HUES6 (cell line): ENCODE results near the gene WASHC3.

Experiments used
- H3K27ac ChIP-seq: 2 replicates; pipeline ENCODE4 v1.7.0; 2013; ENCODE audit warnings: low read depth, mild to moderate bottlenecking, low read length, inconsistent platforms
- H3K27me3 ChIP-seq: 2 replicates; pipeline ENCODE4 v1.6.1; 2013; ENCODE audit warnings: low read length; ENCODE audit not compliant: control insufficient read depth, insufficient read depth
- H3K36me3 ChIP-seq: 2 replicates; pipeline ENCODE4 v1.6.1; 2013; ENCODE audit warnings: low read length; ENCODE audit not compliant: control insufficient read depth, insufficient read depth
- H3K4me1 ChIP-seq: 2 replicates; pipeline ENCODE4 v1.6.1; 2013; ENCODE audit warnings: low read length; ENCODE audit not compliant: control insufficient read depth, insufficient read depth
- H3K4me3 ChIP-seq: 2 replicates; pipeline ENCODE4 v1.5.1; 2013; ENCODE audit warnings: low read depth, low read length
- H3K9ac ChIP-seq: one replicate; pipeline ENCODE4 v1.6.1; 2013; ENCODE audit warnings: mild to moderate bottlenecking, low read length
- H3K9me3 ChIP-seq: 2 replicates; pipeline ENCODE4 v1.6.1; 2013; ENCODE audit warnings: low read depth, low read length; ENCODE audit not compliant: control insufficient read depth, insufficient read depth

WASHC3 gene

GRCh38 chr12:102067574-102068258, 5.9 kb upstream of the WASHC3 start:
- no peaks in the 10 kb centered on the region for H3K36me3 ChIP-seq
- H3K27me3 ChIP-seq: no peaks in the 10 kb centered on the region
- H3K9me3 ChIP-seq: no peaks in the 10 kb centered on the region
- no peak overlapping the region for H3K4me3 ChIP-seq
- no peak overlapping the region for H3K27ac ChIP-seq
- H3K4me1 ChIP-seq: no peaks in the 10 kb centered on the region
- H3K9ac ChIP-seq: no peak overlapping the region

GRCh38 chr12:102064476-102064875, 2.7 kb upstream of the WASHC3 start:
- H3K4me1 ChIP-seq: peaks cover 4% of the 10 kb centered on the region; the same call in 1 of the 2 replicates
- H3K4me3 ChIP-seq: no peak overlapping the region
- no peaks in the 10 kb centered on the region for H3K9me3 ChIP-seq
- no peaks in the 10 kb centered on the region for H3K27me3 ChIP-seq
- H3K27ac ChIP-seq: no peak overlapping the region
- no peaks in the 10 kb centered on the region for H3K36me3 ChIP-seq
- no peak overlapping the region for H3K9ac ChIP-seq

GRCh38 chr12:102063069-102063468, 1.3 kb upstream of the WASHC3 start:
- no peak overlapping the region for H3K27ac ChIP-seq
- H3K9me3 ChIP-seq: no peaks in the 10 kb centered on the region
- H3K36me3 ChIP-seq: no peaks in the 10 kb centered on the region
- no peak overlapping the region for H3K9ac ChIP-seq
- H3K27me3 ChIP-seq: no peaks in the 10 kb centered on the region
- H3K4me1 ChIP-seq: peaks cover 4% of the 10 kb centered on the region; the same call in 1 of the 2 replicates
- no peak overlapping the region for H3K4me3 ChIP-seq

- Histone ChIP-seq H3K9me3 (no peaks in the 10 kb centered on the region), H3K36me3 (no peaks in the 10 kb centered on the region), H3K27me3 (no peaks in the 10 kb centered on the region), H3K4me3 (peak overlapping the region; percentile 91), H3K27ac (no peak overlapping the region), H3K9ac (no peak overlapping the region), H3K4me1 (peaks cover 4% of the 10 kb centered on the region; the same call in 1 of the 2 replicates)
Observed at GRCh38 chr12:102062419-102062806, 622 bp upstream of the WASHC3 start.

- peaks cover 4% of the 10 kb centered on the region; the same call in 1 of the 2 replicates for H3K4me1 ChIP-seq
- H3K9me3 ChIP-seq: no peaks in the 10 kb centered on the region
- peak overlapping the region; percentile 80 for H3K9ac ChIP-seq
- H3K27ac ChIP-seq: no peak overlapping the region
- H3K27me3 ChIP-seq: no peaks in the 10 kb centered on the region
- peak overlapping the region; percentile 91 for H3K4me3 ChIP-seq
- no peaks in the 10 kb centered on the region for H3K36me3 ChIP-seq
Observed at GRCh38 chr12:102061096-102061559, 663 bp downstream of the WASHC3 start.

GRCh38 chr12:102059343-102059742, 2.4 kb downstream of the WASHC3 start:
- H3K27me3 ChIP-seq: no peaks in the 10 kb centered on the region
- H3K27ac ChIP-seq: no peak overlapping the region
- no peaks in the 10 kb centered on the region for H3K9me3 ChIP-seq

GRCh38 chr12:102054345-102054744, 7.4 kb downstream of the WASHC3 start:
- H3K9ac ChIP-seq: no peak overlapping the region
- H3K36me3 ChIP-seq: no peaks in the 10 kb centered on the region

More at GRCh38 chr12:102059343-102059742, 2.4 kb downstream of the WASHC3 start:
- Histone ChIP-seq H3K36me3 (no peaks in the 10 kb centered on the region), H3K4me1 (peaks cover 4% of the 10 kb centered on the region; the same call in 1 of the 2 replicates), H3K4me3 (no peak overlapping the region), H3K9ac (no peak overlapping the region)

GRCh38 chr12:102053062-102053349, 8.8 kb downstream of the WASHC3 start:
- no peak overlapping the region for H3K9ac ChIP-seq
- no peaks in the 10 kb centered on the region for H3K27me3 ChIP-seq
- no peak overlapping the region for H3K4me3 ChIP-seq
- no peaks in the 10 kb centered on the region for H3K36me3 ChIP-seq
- H3K9me3 ChIP-seq: no peaks in the 10 kb centered on the region
- no peak overlapping the region for H3K27ac ChIP-seq
- no peaks in the 10 kb centered on the region for H3K4me1 ChIP-seq

More at GRCh38 chr12:102054345-102054744, 7.4 kb downstream of the WASHC3 start:
- H3K27ac ChIP-seq: no peak overlapping the region
- H3K9me3 ChIP-seq: no peaks in the 10 kb centered on the region
- H3K4me1 ChIP-seq: no peaks in the 10 kb centered on the region
- no peaks in the 10 kb centered on the region for H3K27me3 ChIP-seq
- no peak overlapping the region for H3K4me3 ChIP-seq

GRCh38 chr12:102052192-102053061, 9.4 kb downstream of the WASHC3 start:
- H3K27ac ChIP-seq: no peak overlapping the region
- H3K36me3 ChIP-seq: no peaks in the 10 kb centered on the region
- no peaks in the 10 kb centered on the region for H3K9me3 ChIP-seq

GRCh38 chr12:102051431-102051965, 10.3 kb downstream of the WASHC3 start:
- H3K9me3 ChIP-seq: no peaks in the 10 kb centered on the region
- no peaks in the 10 kb centered on the region for H3K36me3 ChIP-seq
- no peaks in the 10 kb centered on the region for H3K4me1 ChIP-seq
- H3K27me3 ChIP-seq: no peaks in the 10 kb centered on the region
- no peak overlapping the region for H3K9ac ChIP-seq
- H3K27ac ChIP-seq: no peak overlapping the region
- no peak overlapping the region for H3K4me3 ChIP-seq

More at GRCh38 chr12:102052192-102053061, 9.4 kb downstream of the WASHC3 start:
- H3K4me1 ChIP-seq: no peaks in the 10 kb centered on the region
- no peak overlapping the region for H3K9ac ChIP-seq
- H3K4me3 ChIP-seq: no peak overlapping the region
- H3K27me3 ChIP-seq: no peaks in the 10 kb centered on the region
